GM21423 (cell line): ENCODE results near the gene MTHFD2L.

ENCODE experiments used
- ATAC-seq: cut with Tn5 transposase; IDR thresholded peaks from one replicate; pipeline ENCODE4 v1.9.1; 2021; ENCODE audit warnings: mild to moderate bottlenecking, moderate library complexity; ENCODE audit not compliant: unreplicated experiment

The MTHFD2L gene

DNA sequence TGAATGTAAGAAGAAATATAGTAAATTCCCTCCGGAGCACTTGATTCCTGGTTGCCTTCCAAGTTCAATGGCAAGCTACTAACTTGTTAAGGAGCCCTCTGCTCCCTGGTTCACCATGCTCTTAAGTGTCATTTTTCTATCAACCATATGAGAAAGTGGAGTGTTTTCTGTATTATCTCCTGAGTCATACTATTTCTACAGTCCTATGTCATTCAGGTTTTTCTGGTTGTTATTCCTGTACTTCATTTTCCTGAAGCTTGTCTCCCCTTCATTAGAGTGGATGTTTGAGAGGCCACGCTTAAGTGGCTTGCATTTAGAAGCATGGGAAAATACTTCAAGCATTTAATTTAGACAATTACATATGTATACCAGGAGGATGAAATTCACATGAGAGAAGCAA lies 135.6 kb downstream of the MTHFD2L start:
- no peak for ATAC-seq

DNA sequence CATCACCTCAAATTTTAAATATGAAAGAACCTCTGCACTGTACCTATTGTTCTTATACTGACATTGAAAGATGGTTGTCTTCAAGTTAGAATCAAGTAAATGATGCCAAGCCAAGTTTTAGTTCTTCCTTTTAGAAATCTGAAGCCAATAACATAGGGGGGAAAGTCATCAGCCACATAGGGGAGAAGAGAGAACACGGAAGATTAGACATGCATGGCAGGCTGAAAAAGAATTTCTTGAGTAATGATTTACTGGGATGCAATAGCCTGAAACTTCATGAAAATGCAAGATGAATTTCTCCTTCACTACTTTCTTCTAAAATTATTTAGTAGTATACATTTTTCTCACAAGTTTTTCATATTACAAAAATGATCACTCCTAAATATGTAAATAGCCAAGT lies 136.8 kb downstream of the MTHFD2L start:
- ATAC-seq = no peak

DNA sequence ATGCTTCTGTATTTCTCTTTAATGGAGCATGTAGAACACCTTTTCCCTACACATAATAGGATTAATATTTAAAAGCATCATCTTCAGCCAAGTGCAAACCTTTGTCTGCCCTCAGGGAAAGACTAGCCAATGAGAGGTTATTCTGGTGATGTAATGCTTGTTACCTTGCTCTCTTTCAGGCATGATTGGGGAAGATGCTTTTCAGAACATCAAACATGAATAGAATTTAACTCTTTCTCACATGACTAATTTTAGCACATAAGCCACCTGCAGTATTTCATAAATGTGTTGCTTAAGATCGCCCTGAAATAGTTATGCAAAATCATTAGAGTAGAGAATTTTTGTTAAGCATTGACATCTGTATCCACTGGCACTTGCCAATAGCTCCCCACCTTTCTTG lies 139.6 kb downstream of the MTHFD2L start:
- ATAC-seq = no peak

DNA sequence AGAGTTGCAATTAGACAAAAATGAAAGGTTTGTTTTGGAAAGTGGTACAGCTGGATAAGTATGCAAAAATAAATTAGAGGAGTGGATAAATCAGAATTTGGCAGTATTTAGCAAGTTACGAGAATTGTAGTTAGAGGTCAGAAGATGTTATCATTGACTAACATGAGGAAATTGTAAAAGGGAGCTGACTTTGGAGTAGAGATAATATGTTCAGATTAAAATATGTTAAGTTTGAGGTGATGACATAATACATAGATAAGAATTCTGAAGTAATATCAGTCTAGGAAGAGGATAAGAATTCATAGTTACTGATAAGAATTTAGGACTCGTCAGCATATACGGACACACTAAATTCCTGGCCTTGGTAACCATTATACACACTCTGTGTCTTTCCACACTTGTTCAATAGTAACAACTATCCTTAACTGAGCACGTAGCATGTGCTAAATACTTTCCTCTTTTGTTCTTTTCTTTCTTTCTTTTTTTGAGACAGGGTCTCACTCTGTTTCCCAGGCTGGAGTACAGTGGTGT lies 146.2 kb downstream of the MTHFD2L start:
- ATAC-seq = no peak

GRCh38 chr4:74305000-74305399 lies 147.1 kb downstream of the MTHFD2L start:
- no peak for ATAC-seq

- no peak for ATAC-seq
These were observed 149.3 kb downstream of the MTHFD2L start for GRCh38 chr4:74307170-74307569.

DNA sequence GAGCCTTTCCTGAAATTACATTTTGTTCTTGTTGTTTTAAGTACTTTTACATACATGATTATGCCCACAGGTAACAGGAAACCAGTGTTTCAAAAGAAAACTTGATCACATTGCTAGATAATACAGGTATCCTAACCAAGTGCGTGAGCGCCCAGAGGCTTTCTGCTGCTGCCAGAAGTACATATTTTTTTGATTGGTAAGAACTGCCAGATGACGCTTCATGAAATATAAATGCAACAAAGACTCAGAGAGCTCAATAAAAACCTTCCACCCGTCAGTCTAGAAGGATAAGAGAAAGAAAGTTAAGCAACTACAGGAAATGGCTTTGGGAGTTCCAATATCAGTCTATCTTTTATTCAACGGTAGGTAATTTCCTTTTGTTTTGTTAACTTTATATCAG lies 150.3 kb downstream of the MTHFD2L start, which contains the start of gene EPGN:
EPGN (plus strand) TSS at position 256 of the 400 bp plus-strand sequence; CDS start at position 320, 64 bp downstream.
- ATAC-seq = no peak

- ATAC-seq = no peak
These were observed 151.3 kb downstream of the MTHFD2L start for GRCh38 chr4:74309223-74309622.

- no peak for ATAC-seq
These were observed 153.9 kb downstream of the MTHFD2L start for GRCh38 chr4:74311696-74312313.

DNA sequence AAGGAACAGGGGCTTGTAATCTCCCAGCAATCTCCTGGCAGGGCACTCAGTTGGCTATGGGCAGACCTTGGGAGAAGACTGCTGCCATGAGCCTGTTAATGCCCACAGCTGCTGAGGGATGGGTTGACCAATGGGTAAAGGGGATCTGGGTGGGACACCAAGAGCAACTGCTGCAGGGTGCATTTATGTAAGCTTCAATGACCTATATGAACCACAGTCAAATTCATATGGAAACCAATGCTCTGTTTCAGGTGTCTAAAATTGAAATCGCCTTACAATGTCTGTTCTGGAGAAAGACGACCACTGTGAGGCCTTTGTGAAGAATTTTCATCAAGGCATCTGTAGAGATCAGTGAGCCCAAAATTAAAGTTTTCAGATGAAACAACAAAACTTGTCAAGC lies 156.4 kb downstream of the MTHFD2L start:
- ATAC-seq = no peak

GRCh38 chr4:74314944-74315343 lies 157.0 kb downstream of the MTHFD2L start:
- no peak for ATAC-seq

GRCh38 chr4:74315376-74315775 lies 157.5 kb downstream of the MTHFD2L start:
- no peak for ATAC-seq

DNA sequence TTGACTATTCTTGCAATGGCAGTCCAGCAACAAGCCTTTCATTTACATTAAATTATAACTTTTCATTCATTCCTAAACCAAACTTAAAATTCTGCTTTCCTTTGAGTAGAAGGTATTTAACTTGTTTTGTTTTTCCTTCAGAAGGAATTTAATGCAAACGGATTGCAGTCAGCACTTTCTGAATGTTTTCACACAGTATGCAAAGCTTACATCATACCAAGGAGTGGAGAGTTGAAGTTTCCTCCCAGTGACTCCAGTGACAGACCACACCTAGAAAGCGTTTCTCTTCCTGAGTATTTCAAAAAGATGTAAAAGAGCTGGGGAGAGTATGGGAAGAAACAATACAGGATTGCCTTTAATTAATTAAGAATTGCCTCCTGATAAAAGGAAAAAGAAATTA lies 158.5 kb downstream of the MTHFD2L start:
- ATAC-seq = no peak

DNA sequence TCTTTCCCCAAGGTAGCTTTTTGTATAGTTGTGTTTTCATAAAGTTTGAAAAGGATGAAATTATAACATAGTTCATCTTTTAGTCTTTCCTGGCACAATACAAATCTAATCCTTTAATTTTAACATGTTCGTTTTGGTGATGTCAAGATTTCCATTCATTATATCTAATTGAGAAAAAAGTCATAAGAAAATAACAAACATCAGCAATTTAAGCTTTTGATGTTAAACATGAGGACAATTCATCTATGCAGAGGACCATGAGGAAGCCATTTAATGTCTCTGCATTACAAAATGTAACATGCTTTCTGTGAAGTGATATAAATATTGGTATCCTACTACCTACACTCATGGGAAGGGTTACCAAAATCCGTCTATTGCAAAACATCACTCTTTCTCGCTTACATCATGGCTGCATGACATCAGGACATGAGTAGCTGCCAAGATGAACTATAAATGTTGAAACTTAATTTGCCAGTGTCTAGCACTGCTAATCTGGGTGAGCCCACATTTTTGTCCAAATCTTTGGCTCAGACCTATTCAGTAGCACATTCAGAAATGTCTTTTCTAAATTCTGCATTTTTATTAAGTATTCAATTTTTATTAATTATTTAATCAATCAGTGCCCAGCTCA lies 159.8 kb downstream of the MTHFD2L start:
- ATAC-seq = no peak

- no peak for ATAC-seq
These were observed 160.4 kb downstream of the MTHFD2L start for GRCh38 chr4:74318276-74318675.

DNA sequence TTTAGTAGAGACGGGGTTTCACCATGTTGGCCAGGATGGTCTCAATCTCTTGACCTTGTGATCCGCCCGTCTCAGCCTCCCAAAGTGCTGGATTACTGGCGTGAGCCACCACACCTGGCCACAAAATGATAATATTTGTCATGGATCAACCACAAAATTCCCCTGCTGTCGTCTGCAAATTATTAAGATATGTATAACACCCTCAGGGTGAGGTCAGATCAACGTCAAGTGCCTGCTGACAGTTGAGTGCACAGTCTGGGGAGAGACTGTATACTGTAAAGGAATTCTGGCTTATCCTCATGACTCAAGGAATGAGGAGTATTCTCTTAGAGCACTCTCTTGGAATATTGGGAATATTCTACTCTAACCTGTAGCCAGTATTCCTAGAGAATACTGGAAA lies 161.6 kb downstream of the MTHFD2L start:
- ATAC-seq = no peak

GRCh38 chr4:74320559-74321118 lies 162.7 kb downstream of the MTHFD2L start:
- peak; percentile 66 for ATAC-seq

GRCh38 chr4:74322301-74322700 lies 164.4 kb downstream of the MTHFD2L start:
- ATAC-seq = no peak

GRCh38 chr4:74323663-74324062 lies 165.7 kb downstream of the MTHFD2L start:
- ATAC-seq = no peak

DNA sequence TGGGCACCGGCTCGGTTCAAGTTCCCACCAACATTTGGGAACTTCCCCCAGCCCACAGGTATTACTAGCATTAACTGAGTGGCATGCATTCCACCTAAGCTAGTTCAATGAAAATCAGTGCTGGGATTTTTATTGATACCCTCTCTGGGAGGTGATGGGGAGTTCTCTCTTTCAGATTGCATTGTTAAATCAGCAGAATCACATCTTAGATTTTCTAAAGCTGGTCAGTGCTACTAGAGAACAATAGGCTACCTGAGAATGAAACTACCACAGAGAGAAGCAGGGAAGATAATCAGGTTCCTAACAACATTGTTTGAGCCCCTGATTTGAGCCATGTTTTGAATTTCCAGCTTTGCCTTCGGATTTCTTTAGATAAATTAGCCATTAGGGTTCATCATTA lies 166.3 kb downstream of the MTHFD2L start:
- ATAC-seq = no peak

- ATAC-seq = no peak
These were observed 168.0 kb downstream of the MTHFD2L start for GRCh38 chr4:74325886-74326285.

- ATAC-seq = no peak
These were observed 169.8 kb downstream of the MTHFD2L start for GRCh38 chr4:74327762-74328161.
